B cell (primary cell): Measurements from ENCODE around the gene GMPR.

Experiments
- EZH2 ChIP-seq: IDR thresholded peaks from 2 replicates; pipeline ENCODE4 v1.6.1; 2012; ENCODE audit warnings: borderline replicate concordance, low read depth, mild to moderate bottlenecking, moderate library complexity, low read length; ENCODE audit not compliant: insufficient read depth, poor library complexity, severe bottlenecking
- TF ChIP-seq, protein P1 (sequence below): fragments of 200-600 bp; IDR thresholded peaks from one replicate; pipeline ENCODE4 v1.8.0; 2022; ENCODE audit warnings: antibody characterized with exemption, mild to moderate bottlenecking

DNA sequence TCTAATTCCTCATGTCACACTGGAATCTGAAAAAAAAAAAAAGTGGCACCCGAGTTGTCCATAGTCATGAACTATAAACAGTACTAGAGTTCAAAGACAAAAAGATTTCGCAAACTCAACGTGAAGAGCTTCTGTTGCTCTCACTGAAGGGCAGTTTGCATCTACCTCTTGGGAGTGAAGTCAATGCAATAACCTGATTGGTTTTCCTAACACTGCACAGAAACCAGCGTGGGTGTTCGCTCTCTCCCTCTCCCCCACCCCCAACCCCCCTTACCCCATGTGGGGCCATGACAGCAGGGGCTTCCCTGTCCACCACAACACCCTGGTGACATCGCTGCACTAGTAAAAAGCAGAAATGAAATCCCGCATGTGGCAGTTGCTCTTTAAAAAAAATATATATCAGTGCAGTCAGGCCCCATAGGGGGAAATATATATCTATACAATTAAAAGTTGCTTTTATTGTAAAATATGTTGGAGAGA lies 66.9 kb downstream of the GMPR start:
- TF ChIP-seq, protein P1, sequence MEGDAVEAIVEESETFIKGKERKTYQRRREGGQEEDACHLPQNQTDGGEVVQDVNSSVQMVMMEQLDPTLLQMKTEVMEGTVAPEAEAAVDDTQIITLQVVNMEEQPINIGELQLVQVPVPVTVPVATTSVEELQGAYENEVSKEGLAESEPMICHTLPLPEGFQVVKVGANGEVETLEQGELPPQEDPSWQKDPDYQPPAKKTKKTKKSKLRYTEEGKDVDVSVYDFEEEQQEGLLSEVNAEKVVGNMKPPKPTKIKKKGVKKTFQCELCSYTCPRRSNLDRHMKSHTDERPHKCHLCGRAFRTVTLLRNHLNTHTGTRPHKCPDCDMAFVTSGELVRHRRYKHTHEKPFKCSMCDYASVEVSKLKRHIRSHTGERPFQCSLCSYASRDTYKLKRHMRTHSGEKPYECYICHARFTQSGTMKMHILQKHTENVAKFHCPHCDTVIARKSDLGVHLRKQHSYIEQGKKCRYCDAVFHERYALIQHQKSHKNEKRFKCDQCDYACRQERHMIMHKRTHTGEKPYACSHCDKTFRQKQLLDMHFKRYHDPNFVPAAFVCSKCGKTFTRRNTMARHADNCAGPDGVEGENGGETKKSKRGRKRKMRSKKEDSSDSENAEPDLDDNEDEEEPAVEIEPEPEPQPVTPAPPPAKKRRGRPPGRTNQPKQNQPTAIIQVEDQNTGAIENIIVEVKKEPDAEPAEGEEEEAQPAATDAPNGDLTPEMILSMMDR: no peak
- no peak for TF ChIP-seq EZH2
